HCT116 (cell line): ENCODE results near the gene PBX3. TPM values are rescaled to one million over a fixed set of nuclear protein-coding genes. Genes with fewer than 3 reads are reported as not detected.

Experiments
- ATAC-seq: fragments of 200-7000 bp; cut with Tn5 transposase; 2 replicates; pipeline ENCODE4 v1.9.1; 2020; ENCODE audit warnings: mild to moderate bottlenecking, moderate library complexity
- BruUV-seq: library from RNA; stranded (reverse); fragments of 400-500 nt; replicated peaks from 2 replicates; lab custom pipeline; 2021; lab: Mats Ljungman, UMichigan
- CTCF ChIA-PET: fragments of 300-600 bp; sonication (Branson Sonifier 250); formaldehyde crosslinking; loops from one replicate; lab custom pipeline; 2021; ENCODE audit warnings: antibody characterized with exemption; lab: Charles Lee
- POLR2A ChIA-PET: fragments of 300-600, 350-600 bp; sonication (Branson Sonifier 250); formaldehyde crosslinking; loops from one replicate; lab custom pipeline; 2021; ENCODE audit warnings: antibody characterized with exemption; lab: Charles Lee
- RAD21 ChIA-PET, 2 experiments: fragments of 300-600 bp; sonication (Branson Sonifier 250); formaldehyde crosslinking; loops; one replicate each; lab custom pipeline; 2023; ENCODE audit warnings: low total read pairs in 2 of 2; ENCODE audit not compliant: uncharacterized antibody in 2 of 2, unreplicated experiment in 2 of 2, low non-redundant PET in 1 of 2; lab: Charles Lee
- DNase-seq: peaks from one replicate; pipeline ENCODE4 v3.0.0-alpha.2; 2010; ENCODE audit warnings: low read depth, low spot score
- H2AFZ ChIP-seq: fragments of 200-600 bp; shearing (Covaris generic), sonication (generic); 2 replicates; pipeline ENCODE4 v1.6.1; 2017; ENCODE audit warnings: low read depth, mixed run types, mixed read lengths, antibody characterized with exemption, low read length; ENCODE audit not compliant: poor library complexity, severe bottlenecking
- H3K27ac ChIP-seq: 2 replicates; pipeline ENCODE4 v1.5.1; 2012; ENCODE audit warnings: low read depth, low read length
- H3K27me3 ChIP-seq: fragments of 200-600 bp; sonication (generic); 2 replicates; pipeline ENCODE4 v1.6.1; 2016; ENCODE audit warnings: mixed run types, low read length, mixed read lengths; ENCODE audit not compliant: insufficient read depth
- H3K36me3 ChIP-seq, 2 experiments: fragments of 200-500 bp in 1 of 2; fragments of 200-600 bp in 1 of 2; sonication (Bioruptor generic) in 1 of 2; sonication (generic) in 1 of 2; 2 replicates each; pipeline versions ENCODE4 v1.5.1 to v1.6.1; 2014 to 2016; ENCODE audit warnings: low read length in 2 of 2, inconsistent platforms in 1 of 2, mixed read lengths in 1 of 2, mixed run types in 1 of 2; ENCODE audit not compliant: insufficient read depth in 2 of 2, control insufficient read depth in 1 of 2
- H3K4me1 ChIP-seq, 2 experiments: fragments of 200-600 bp in 1 of 2; sonication (generic) in 1 of 2; 2 replicates each; pipeline versions ENCODE4 v1.5.1 to v1.6.1; 2012 to 2017; ENCODE audit warnings: low read length in 2 of 2, inconsistent platforms in 1 of 2, mild to moderate bottlenecking in 1 of 2, mixed read lengths in 1 of 2, mixed run types in 1 of 2, moderate library complexity in 1 of 2; ENCODE audit not compliant: insufficient read depth in 2 of 2, control insufficient read depth in 1 of 2
- H3K4me2 ChIP-seq: fragments of 200-600 bp; sonication (generic); 2 replicates; pipeline ENCODE4 v1.6.1; 2017; ENCODE audit warnings: mixed run types, low read length, mixed read lengths
- H3K4me3 ChIP-seq, 2 experiments: fragments of 200-600 bp in 1 of 2; sonication (generic) in 1 of 2; replicated peaks in 1 of 2; 2 replicates each; pipeline ENCODE4 v1.5.1; 2011 to 2016; ENCODE audit warnings: low read length in 2 of 2, control low read depth in 1 of 2, low read depth in 1 of 2, mild to moderate bottlenecking in 1 of 2, mixed read lengths in 1 of 2, mixed run types in 1 of 2
- H3K79me2 ChIP-seq: fragments of 200-600 bp; sonication (generic); 2 replicates; pipeline ENCODE4 v1.6.1; 2017; ENCODE audit warnings: mild to moderate bottlenecking, mixed run types, low read length, moderate library complexity, mixed read lengths; ENCODE audit not compliant: insufficient read depth
- H3K9ac ChIP-seq: fragments of 200-600 bp; sonication (generic); 2 replicates; pipeline ENCODE4 v1.6.1; 2016; ENCODE audit warnings: low read length, mixed read lengths
- H3K9me2 ChIP-seq: fragments of 200-600 bp; sonication (generic), shearing (Covaris generic); 2 replicates; pipeline ENCODE4 v1.6.1; 2017; ENCODE audit warnings: mixed run types, mild to moderate bottlenecking, moderate library complexity; ENCODE audit not compliant: insufficient read depth
- H3K9me3 ChIP-seq, 2 experiments: fragments of 200-500 bp in 1 of 2; fragments of 200-600 bp in 1 of 2; sonication (Bioruptor generic) in 1 of 2; sonication (generic) in 1 of 2; 2 replicates each; pipeline ENCODE4 v1.6.1; 2014 to 2017; ENCODE audit warnings: low read length in 2 of 2, mixed read lengths in 2 of 2, inconsistent platforms in 1 of 2, low read depth in 1 of 2, mild to moderate bottlenecking in 1 of 2, mixed run types in 1 of 2, moderate library complexity in 1 of 2; ENCODE audit not compliant: control insufficient read depth in 1 of 2, insufficient read depth in 1 of 2
- H4K20me1 ChIP-seq: fragments of 200-600 bp; sonication (generic), shearing (Covaris generic); 2 replicates; pipeline ENCODE4 v1.6.1; 2017; ENCODE audit warnings: mixed run types, mild to moderate bottlenecking, moderate library complexity; ENCODE audit not compliant: insufficient read depth
- CBX3 ChIP-seq: IDR thresholded peaks from 2 replicates; pipeline ENCODE4 v1.6.1; 2012; ENCODE audit warnings: low read depth
- CEBPB ChIP-seq: IDR thresholded peaks from 2 replicates; pipeline ENCODE4 v1.6.1; 2012; ENCODE audit warnings: low read depth
- EGR1 ChIP-seq: IDR thresholded peaks from 2 replicates; pipeline ENCODE4 v1.6.1; 2012; ENCODE audit warnings: low read depth
- ELF1 ChIP-seq: IDR thresholded peaks from 2 replicates; pipeline ENCODE4 v1.6.1; 2012; ENCODE audit warnings: low read depth, borderline replicate concordance
- FOSL1 ChIP-seq: IDR thresholded peaks from 2 replicates; pipeline ENCODE4 v1.6.1; 2012; ENCODE audit warnings: low read depth
- POLR2AphosphoS5 ChIP-seq: IDR thresholded peaks from 2 replicates; pipeline ENCODE4 v1.6.1; 2011; ENCODE audit warnings: mild to moderate bottlenecking, low read depth, low read length, moderate library complexity
- SIN3A ChIP-seq: IDR thresholded peaks from 2 replicates; pipeline ENCODE4 v1.6.1; 2012; ENCODE audit warnings: low read depth
- SP1 ChIP-seq: IDR thresholded peaks from 2 replicates; pipeline ENCODE4 v1.6.1; 2012; ENCODE audit warnings: low read depth
- SRF ChIP-seq: IDR thresholded peaks from 2 replicates; pipeline ENCODE4 v1.6.1; 2012; ENCODE audit warnings: low read depth
- TCF7L2 ChIP-seq: IDR thresholded peaks from 2 replicates; pipeline ENCODE4 v1.7.0; 2011; ENCODE audit warnings: borderline replicate concordance, inconsistent platforms; ENCODE audit not compliant: insufficient read depth, insufficient read length; ENCODE audit errors: extremely low read depth
- ZFX ChIP-seq: fragments of 450-650 bp; IDR thresholded peaks from 2 replicates; pipeline ENCODE4 v1.6.1; 2017
- intact Hi-C: fragments of 100-400 bp; cut with micrococcal nuclease; formaldehyde crosslinking; loops from 2 replicates; pipeline ENCODE4 v1.10.0; 2022
- total RNA-seq: library from RNA; stranded (reverse); gene quantifications from one replicate; pipeline ENCODE4 v1.2.1, GENCODE V29; 2021; ENCODE audit not compliant: unreplicated experiment
- TF ChIP-seq, protein P1 (sequence below): IDR thresholded peaks from 2 replicates; pipeline ENCODE4 v1.6.1; 2011; ENCODE audit warnings: mild to moderate bottlenecking, low read length, moderate library complexity; ENCODE audit not compliant: insufficient replicate concordance; ENCODE audit errors: extremely low read depth
- TF ChIP-seq, protein P2 (sequence below), 3 experiments: fragments of 200-600 bp in 1 of 3; sonication (generic) in 1 of 3; IDR thresholded peaks in 2 of 3; conservative IDR thresholded peaks in 1 of 3; 2 replicates each; pipeline ENCODE4 v1.5.1; 2012 to 2017; ENCODE audit warnings: low read depth in 2 of 3, low read length in 2 of 3, antibody characterized with exemption in 1 of 3, borderline replicate concordance in 1 of 3, control low read depth in 1 of 3, mild to moderate bottlenecking in 1 of 3, mixed read lengths in 1 of 3, mixed run types in 1 of 3, moderate library complexity in 1 of 3; ENCODE audit not compliant: insufficient read depth in 1 of 3
- TF ChIP-seq, protein P3 (sequence below): IDR thresholded peaks from 2 replicates; pipeline ENCODE4 v1.6.1; 2012

Gene PBX3
- total RNA-seq, 1 experiment from 2014 or later = 13.5 TPM

DNA sequence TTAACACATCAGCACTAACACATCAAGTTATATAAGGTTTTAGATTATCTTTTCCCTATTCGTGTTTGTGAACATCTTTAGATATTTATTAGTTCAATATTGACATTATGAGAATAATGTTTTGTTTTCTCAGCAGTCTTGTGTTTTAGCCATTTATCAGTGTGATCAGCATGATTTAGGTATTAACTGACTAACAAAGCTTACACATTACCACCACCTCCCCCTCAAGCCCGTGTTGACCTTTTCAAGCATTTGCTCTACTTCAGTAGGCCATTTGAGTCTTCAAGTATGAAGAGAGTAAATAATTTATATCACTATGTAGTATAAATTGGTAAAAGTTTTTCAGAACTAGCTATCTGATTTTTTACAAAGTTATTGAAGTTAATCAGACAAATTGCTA is 6.9 kb downstream of the PBX3 start:
- CTCF ChIA-PET = no interaction called here
- POLR2A ChIA-PET = no interaction called here
- Histone ChIP-seq H3K27me3 (no peaks in the 10 kb centered on the region), H3K79me2 (no peaks in the 10 kb centered on the region), H3K9ac (no peak overlapping the region), H3K4me2 (no peak overlapping the region), H4K20me1 (no peaks in the 10 kb centered on the region), H3K4me1 (peaks cover 7 to 8% of the 10 kb centered on the region in 2 experiments; a peak in 3 of 4 replicates), H2AFZ (no peak overlapping the region), H3K4me3 (no peak overlapping the region), H3K9me3 (no peaks in the 10 kb centered on the region), H3K9me2 (no peaks in the 10 kb centered on the region), H3K27ac (no peak overlapping the region), H3K36me3 (no peaks in the 10 kb centered on the region)
- DNase-seq (no peak), ATAC-seq (no peak)
- no TSS peak for BruUV-seq
- intact Hi-C loops = no loop called here
- TF ChIP-seq CBX3 (no peak), TCF7L2 (no peak), SRF (no peak), EGR1 (no peak)
- TF ChIP-seq, protein P1, sequence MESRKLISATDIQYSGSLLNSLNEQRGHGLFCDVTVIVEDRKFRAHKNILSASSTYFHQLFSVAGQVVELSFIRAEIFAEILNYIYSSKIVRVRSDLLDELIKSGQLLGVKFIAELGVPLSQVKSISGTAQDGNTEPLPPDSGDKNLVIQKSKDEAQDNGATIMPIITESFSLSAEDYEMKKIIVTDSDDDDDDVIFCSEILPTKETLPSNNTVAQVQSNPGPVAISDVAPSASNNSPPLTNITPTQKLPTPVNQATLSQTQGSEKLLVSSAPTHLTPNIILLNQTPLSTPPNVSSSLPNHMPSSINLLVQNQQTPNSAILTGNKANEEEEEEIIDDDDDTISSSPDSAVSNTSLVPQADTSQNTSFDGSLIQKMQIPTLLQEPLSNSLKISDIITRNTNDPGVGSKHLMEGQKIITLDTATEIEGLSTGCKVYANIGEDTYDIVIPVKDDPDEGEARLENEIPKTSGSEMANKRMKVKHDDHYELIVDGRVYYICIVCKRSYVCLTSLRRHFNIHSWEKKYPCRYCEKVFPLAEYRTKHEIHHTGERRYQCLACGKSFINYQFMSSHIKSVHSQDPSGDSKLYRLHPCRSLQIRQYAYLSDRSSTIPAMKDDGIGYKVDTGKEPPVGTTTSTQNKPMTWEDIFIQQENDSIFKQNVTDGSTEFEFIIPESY = no peak
- RAD21 ChIA-PET = no interaction called here

DNA sequence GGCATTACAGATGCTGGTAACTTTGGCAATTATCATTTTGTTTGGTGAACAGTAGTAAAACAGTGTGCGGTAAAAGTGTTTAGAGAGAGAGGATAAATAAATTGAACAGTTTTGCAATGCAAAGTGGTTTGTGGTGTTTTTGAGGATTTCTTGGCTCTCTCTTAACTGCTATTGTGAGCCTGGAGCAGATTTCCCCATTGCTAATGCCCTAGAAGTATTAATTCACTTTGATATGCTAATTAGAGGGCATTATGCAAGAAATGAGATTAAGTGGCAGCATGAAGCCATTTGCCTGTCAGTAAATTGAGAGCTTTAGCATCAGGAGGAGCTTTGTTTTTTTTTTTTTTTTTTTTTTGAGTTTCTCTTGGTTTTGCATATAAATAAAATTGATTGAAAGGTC is 8.2 kb downstream of the PBX3 start:
- no TSS peak for BruUV-seq
- no peak overlapping the region for H3K4me3 ChIP-seq
- H3K4me1 ChIP-seq = peaks cover 7 to 8% of the 10 kb centered on the region in 2 experiments; a peak in 3 of 4 replicates
- no peaks in the 10 kb centered on the region for H3K9me3 ChIP-seq
- no peak overlapping the region for H3K9ac ChIP-seq
- ChIA-PET RAD21 (no interaction called here), POLR2A (no interaction called here), CTCF (no interaction called here)
- no peaks in the 10 kb centered on the region for H3K27me3 ChIP-seq
- DNase-seq (no peak), ATAC-seq (no peak)
- H3K9me2 ChIP-seq = no peaks in the 10 kb centered on the region
- no peak overlapping the region for H3K27ac ChIP-seq
- no peak overlapping the region for H2AFZ ChIP-seq
- H4K20me1 ChIP-seq = no peaks in the 10 kb centered on the region
- intact Hi-C loops = no loop called here
- no peaks in the 10 kb centered on the region for H3K36me3 ChIP-seq
- no peaks in the 10 kb centered on the region for H3K79me2 ChIP-seq
- H3K4me2 ChIP-seq = no peak overlapping the region
- TF ChIP-seq, protein P2, sequence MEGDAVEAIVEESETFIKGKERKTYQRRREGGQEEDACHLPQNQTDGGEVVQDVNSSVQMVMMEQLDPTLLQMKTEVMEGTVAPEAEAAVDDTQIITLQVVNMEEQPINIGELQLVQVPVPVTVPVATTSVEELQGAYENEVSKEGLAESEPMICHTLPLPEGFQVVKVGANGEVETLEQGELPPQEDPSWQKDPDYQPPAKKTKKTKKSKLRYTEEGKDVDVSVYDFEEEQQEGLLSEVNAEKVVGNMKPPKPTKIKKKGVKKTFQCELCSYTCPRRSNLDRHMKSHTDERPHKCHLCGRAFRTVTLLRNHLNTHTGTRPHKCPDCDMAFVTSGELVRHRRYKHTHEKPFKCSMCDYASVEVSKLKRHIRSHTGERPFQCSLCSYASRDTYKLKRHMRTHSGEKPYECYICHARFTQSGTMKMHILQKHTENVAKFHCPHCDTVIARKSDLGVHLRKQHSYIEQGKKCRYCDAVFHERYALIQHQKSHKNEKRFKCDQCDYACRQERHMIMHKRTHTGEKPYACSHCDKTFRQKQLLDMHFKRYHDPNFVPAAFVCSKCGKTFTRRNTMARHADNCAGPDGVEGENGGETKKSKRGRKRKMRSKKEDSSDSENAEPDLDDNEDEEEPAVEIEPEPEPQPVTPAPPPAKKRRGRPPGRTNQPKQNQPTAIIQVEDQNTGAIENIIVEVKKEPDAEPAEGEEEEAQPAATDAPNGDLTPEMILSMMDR (IDR thresholded peaks at IDR 0.05 in 2 of 3, conservative IDR thresholded peaks at IDR 0.05 in 1 of 3; ENCODE audit: borderline replicate concordance in 1 of 3, insufficient read depth in 1 of 3, low read depth in 2 of 3, low read length in 2 of 3) = no peak
- TF ChIP-seq EGR1 = no peak
- TF ChIP-seq, protein P3, sequence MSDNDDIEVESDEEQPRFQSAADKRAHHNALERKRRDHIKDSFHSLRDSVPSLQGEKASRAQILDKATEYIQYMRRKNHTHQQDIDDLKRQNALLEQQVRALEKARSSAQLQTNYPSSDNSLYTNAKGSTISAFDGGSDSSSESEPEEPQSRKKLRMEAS = no peak
- TF ChIP-seq, protein P1 = no peak
- TF ChIP-seq ELF1 = no peak
- no peak for TF ChIP-seq SRF
- TF ChIP-seq ZFX = no peak
- TF ChIP-seq SP1 = no peak
- TF ChIP-seq CEBPB = no peak
- no peak for TF ChIP-seq TCF7L2
- no peak for TF ChIP-seq SIN3A
- no peak for TF ChIP-seq POLR2AphosphoS5
- TF ChIP-seq FOSL1 = no peak
- TF ChIP-seq CBX3 = no peak
